ENCODE results near the gene SF3B3.

DNA sequence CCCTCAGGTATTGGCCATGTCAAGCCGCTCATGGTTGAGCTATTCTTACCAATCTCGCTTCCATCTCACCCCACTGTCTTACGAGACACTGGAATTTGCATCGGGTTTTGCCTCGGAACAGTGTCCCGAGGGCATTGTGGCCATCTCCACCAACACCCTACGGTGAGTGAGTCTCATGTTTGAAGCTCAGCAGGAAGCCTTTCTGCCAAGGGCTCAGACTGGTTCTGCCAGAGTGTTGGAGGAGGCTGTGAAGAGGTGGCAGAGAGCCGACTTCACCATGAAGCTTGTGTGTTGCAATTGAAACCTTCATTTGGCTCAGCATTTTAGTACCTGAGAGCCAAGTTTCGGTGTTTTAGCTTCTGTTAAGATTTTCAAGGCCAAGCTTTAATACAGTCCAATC, 38.0 kb downstream of the SF3B3 start:
- no peak for TF ChIP-seq POLR2AphosphoS5 (IDR thresholded peaks at IDR 0.05)
- no peak for TF ChIP-seq CTCF (IDR thresholded peaks at IDR 0.05)
- no peak for TF ChIP-seq POLR2A (IDR thresholded peaks at IDR 0.05; ENCODE audit: low read depth)
